GM12878 (cell line): ENCODE data around the gene LTK. TPM values are rescaled to one million over a fixed set of nuclear protein-coding genes. Genes with fewer than 3 reads are reported as not detected.
A peak's percentile ranks its signal among the peaks of the same experiment; 100 is the strongest.

Experiments
- ATAC-seq: fragments of 200-7000 bp; cut with Tn5 transposase; 3 replicates; pipeline ENCODE4 v1.9.1; 2020; ENCODE audit warnings: mild to moderate bottlenecking, moderate library complexity
- BruUV-seq: library from RNA; stranded (reverse); fragments of 400-500 nt; replicated peaks from 2 replicates; lab custom pipeline; 2021; lab: Mats Ljungman, UMichigan
- CTCF ChIA-PET: fragments of 300-600 bp; sonication (Branson Sonifier 250); formaldehyde crosslinking; extraction: SDS; loops from one replicate; lab custom pipeline; 2021; ENCODE audit warnings: inconsistent platforms; lab: Yijun Ruan, JAX
- POLR2A ChIA-PET: fragments of 350-600 bp; formaldehyde crosslinking; extraction: SDS; loops from one replicate; lab custom pipeline; 2021; ENCODE audit warnings: inconsistent platforms; lab: Charles Lee
- RAD21 ChIA-PET: fragments of 300-600 bp; sonication (Branson Sonifier 250); formaldehyde crosslinking; loops from one replicate; lab custom pipeline; 2023; ENCODE audit warnings: antibody characterized with exemption; ENCODE audit not compliant: unreplicated experiment; lab: Charles Lee
- SMC1A ChIA-PET: fragments of 300-600 bp; sonication (Branson Sonifier 250); formaldehyde crosslinking; loops from one replicate; lab custom pipeline; 2023; ENCODE audit not compliant: unreplicated experiment, uncharacterized antibody; lab: Charles Lee
- DNase-seq: peaks from one replicate; pipeline ENCODE4 v3.0.0-alpha.2; 2011; ENCODE audit warnings: low read depth, low spot score
- FAIRE-seq: peaks from 3 replicates; lab custom pipeline; 2011; peaks lifted over from hg19 to GRCh38; lab: Jason Lieb, UNC
- H2AFZ ChIP-seq: 2 replicates; pipeline ENCODE4 v1.6.0; 2011; ENCODE audit warnings: low read depth, low read length, control low read depth; ENCODE audit not compliant: control insufficient read depth
- H3K27ac ChIP-seq: 2 replicates; pipeline ENCODE4 v1.5.1; 2011; ENCODE audit warnings: control low read depth; ENCODE audit not compliant: control insufficient read depth, insufficient read depth
- H3K27me3 ChIP-seq, 2 experiments: replicated peaks in 1 of 2; 2 replicates each; pipeline versions ENCODE4 v1.6.0 to v1.6.1; 2011; ENCODE audit warnings: low read length in 1 of 2; ENCODE audit not compliant: control insufficient read depth in 2 of 2, insufficient read depth in 2 of 2
- H3K36me3 ChIP-seq, 2 experiments: 2 replicates each; pipeline ENCODE4 v1.5.1; 2011; ENCODE audit warnings: low read length in 1 of 2; ENCODE audit not compliant: control insufficient read depth in 2 of 2, insufficient read depth in 2 of 2
- H3K4me1 ChIP-seq: 2 replicates; pipeline ENCODE4 v1.6.1; 2011; ENCODE audit warnings: mild to moderate bottlenecking, low read length, moderate library complexity, mixed read lengths; ENCODE audit not compliant: control insufficient read depth, insufficient read depth
- H3K4me2 ChIP-seq: 2 replicates; pipeline ENCODE4 v1.6.0; 2011; ENCODE audit warnings: control low read depth; ENCODE audit not compliant: control insufficient read depth, insufficient read depth
- H3K4me3 ChIP-seq: fragments of 200-600 bp; sonication (generic); 2 replicates; pipeline ENCODE4 v1.5.1; 2016
- H3K79me2 ChIP-seq: 2 replicates; pipeline ENCODE4 v1.6.0; 2011; ENCODE audit warnings: low read length; ENCODE audit not compliant: control insufficient read depth, insufficient read depth
- H3K9ac ChIP-seq: 2 replicates; pipeline ENCODE4 v1.8.0; 2011; ENCODE audit warnings: low read length, control low read depth, mixed read lengths; ENCODE audit not compliant: control insufficient read depth, insufficient read depth
- H3K9me3 ChIP-seq: replicated peaks from 3 replicates; pipeline ENCODE4 v1.5.1; 2011; ENCODE audit warnings: mild to moderate bottlenecking, low read length; ENCODE audit not compliant: control insufficient read depth, insufficient read depth
- H4K20me1 ChIP-seq: 2 replicates; pipeline ENCODE4 v1.6.0; 2011; ENCODE audit not compliant: control insufficient read depth, insufficient read depth
- CBX5 ChIP-seq: sonication (generic); IDR thresholded peaks from 2 replicates; pipeline ENCODE4 v1.6.1; 2016; ENCODE audit warnings: low read depth, moderate library complexity, mild to moderate bottlenecking, inconsistent platforms
- EP300 ChIP-seq, 2 experiments: fragments of 150-350 bp in 1 of 2; IDR thresholded peaks; 2 replicates each; pipeline ENCODE4 v1.6.1; 2011 to 2012; ENCODE audit warnings: low read depth in 2 of 2, low read length in 2 of 2, borderline replicate concordance in 1 of 2, improper control_type of control experiment in 1 of 2, inconsistent platforms in 1 of 2; ENCODE audit not compliant: control insufficient read depth in 1 of 2
- IRF4 ChIP-seq: IDR thresholded peaks from 2 replicates; pipeline ENCODE4 v1.6.1; 2011; ENCODE audit warnings: low read depth, low read length
- MEF2A ChIP-seq: IDR thresholded peaks from 2 replicates; pipeline ENCODE4 v1.6.1; 2011; ENCODE audit warnings: low read depth, mild to moderate bottlenecking, low read length, moderate library complexity; ENCODE audit not compliant: insufficient read depth
- MXI1 ChIP-seq: fragments of 150-350 bp; IDR thresholded peaks from 2 replicates; pipeline ENCODE4 v1.6.1; 2011; ENCODE audit warnings: low read depth, mild to moderate bottlenecking, inconsistent platforms, low read length, improper control_type of control experiment
- RAD51 ChIP-seq: fragments of 450-650 bp; IDR thresholded peaks from 2 replicates; pipeline ENCODE4 v1.6.1; 2016; ENCODE audit warnings: moderate library complexity, mild to moderate bottlenecking, inconsistent platforms
- RBBP5 ChIP-seq: fragments of 200-600 bp; sonication (generic); conservative IDR thresholded peaks from 2 replicates; pipeline ENCODE4 v1.6.1; 2016
- RELA ChIP-seq: fragments of 450-650 bp; IDR thresholded peaks from 2 replicates; pipeline ENCODE4 v1.8.0; 2014; ENCODE audit warnings: borderline replicate concordance; ENCODE audit not compliant: partially characterized antibody
- REST ChIP-seq: IDR thresholded peaks from 2 replicates; pipeline ENCODE4 v1.6.1; 2012; ENCODE audit warnings: mild to moderate bottlenecking, low read depth, low read length
- SREBF1 ChIP-seq: IDR thresholded peaks from 2 replicates; pipeline ENCODE4 v1.6.1; 2012; ENCODE audit warnings: mild to moderate bottlenecking, low read length
- SREBF2 ChIP-seq: IDR thresholded peaks from 2 replicates; pipeline ENCODE4 v1.6.1; 2012; ENCODE audit warnings: mild to moderate bottlenecking, low read length
- TAF1 ChIP-seq: IDR thresholded peaks from 2 replicates; pipeline ENCODE4 v1.6.1; 2011; ENCODE audit warnings: mild to moderate bottlenecking, low read depth, low read length, borderline replicate concordance
- ZNF384 ChIP-seq: IDR thresholded peaks from 2 replicates; pipeline ENCODE4 v1.6.1; 2012; ENCODE audit warnings: low read depth, mild to moderate bottlenecking, low read length, improper control_type of control experiment, borderline replicate concordance
- ZNF592 ChIP-seq: fragments of 450-650 bp; IDR thresholded peaks from 2 replicates; pipeline ENCODE4 v1.6.1; 2017; ENCODE audit warnings: mild to moderate bottlenecking, moderate library complexity
- ZZZ3 ChIP-seq: IDR thresholded peaks from 2 replicates; pipeline ENCODE4 v1.6.1; 2011; ENCODE audit warnings: low read depth; ENCODE audit not compliant: control insufficient read depth, insufficient read length
- WGBS: methylation state at CpG from one replicate; pipeline ENCODE4 v1.1.6; 2016; ENCODE audit warnings: low lambda C conversion rate; ENCODE audit not compliant: insufficient replicate concordance, insufficient coverage; ENCODE audit errors: missing lambda C conversion rate; 5-methylcytosine and 5-hydroxymethylcytosine counted together
- in situ Hi-C: fragments of 300-500 bp; cut with MboI; formaldehyde crosslinking; loops from 9 replicates; pipeline ENCODE4 v1.14.3; 2018; ENCODE audit warnings: mixed read lengths
- intact Hi-C: fragments of 100-400 bp; cut with micrococcal nuclease; formaldehyde crosslinking; loops from one replicate; pipeline ENCODE4 v1.14.2; 2022; ENCODE audit not compliant: unreplicated experiment
- polyA plus RNA-seq, 11 experiments: library from polyadenylated mRNA; depleted of rRNA in 4 of 11; unstranded in 6 of 11; stranded (reverse) in 5 of 11; fragments of >200 nt; fragmentation: Nextera tagmentation in 4 of 11; fragmentation: Illumina TruSeq in 1 of 11; extraction: Ambion mirVana in 4 of 11; extraction: Trizol in 1 of 11; gene quantifications; 1 replicate in 1 of 11; 2 replicates in 10 of 11; pipeline versions ENCODE4 v1.2.1 to v1.2.3, GENCODE V29; 2011 to 2016; ENCODE audit warnings: inconsistent platforms in 2 of 11, missing spikeins in 2 of 11, low read depth in 1 of 11
- total RNA-seq, 4 experiments: library from RNA; depleted of rRNA in 3 of 4; stranded (reverse); fragments of >200 nt in 3 of 4; fragmentation: Illumina TruSeq in 1 of 4; extraction: Trizol in 1 of 4; gene quantifications; 2 replicates each; pipeline versions ENCODE4 v1.2.1 to v1.2.3, GENCODE V29; 2013 to 2021
- TF ChIP-seq, protein P1 (sequence below): fragments of 450-650 bp; IDR thresholded peaks from 2 replicates; pipeline ENCODE4 v1.6.1; 2017; ENCODE audit warnings: borderline replicate concordance

Gene LTK
- total and polyA plus RNA-seq, 10 of the 15 experiments (the other 5 are each of a cell fraction or from before 2014, with no cell fraction given) = 0.07 to 0.80 (median 0.20) TPM; not detected in 1

DNA sequence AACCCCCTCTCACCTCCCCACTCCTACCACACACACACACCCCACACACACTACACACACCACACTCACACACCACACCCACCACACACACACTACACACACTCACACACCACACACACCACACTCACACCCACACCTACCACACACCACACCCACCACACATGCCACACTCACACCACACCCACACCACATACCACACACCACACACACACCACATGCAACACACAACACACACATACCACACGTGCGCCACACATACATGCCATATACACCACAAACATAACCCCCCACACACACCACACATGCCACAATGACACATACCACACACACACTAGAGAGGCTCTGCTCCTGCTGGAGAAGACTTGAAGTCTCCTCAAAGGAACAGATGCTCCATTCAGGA lies 25.8 kb downstream of the LTK start:
- RAD21 ChIA-PET = no interaction called here
- Histone ChIP-seq H3K27ac (no peak overlapping the region), H3K4me2 (no peak overlapping the region), H3K9me3 (no peaks in the 10 kb centered on the region), H3K27me3 (no peaks in the 10 kb centered on the region), H3K4me1 (peaks cover 27% of the 10 kb centered on the region), H2AFZ (no peak overlapping the region), H4K20me1 (no peaks in the 10 kb centered on the region), H3K36me3 (no peaks in the 10 kb centered on the region), H3K9ac (no peak overlapping the region), H3K4me3 (no peak overlapping the region), H3K79me2 (no peaks in the 10 kb centered on the region)
- BruUV-seq = no TSS peak
- CTCF ChIA-PET = no interaction called here
- in situ Hi-C loops = no loop called here
- DNase-seq (no peak), ATAC-seq (no peak), FAIRE-seq (peak; percentile 78)
- intact Hi-C loops = no loop called here
- POLR2A ChIA-PET = no interaction called here
- SMC1A ChIA-PET = interaction anchor here (0.6 kb wide), 1 partner anchor 83 kb away, joined by 3 read pairs; no protein-coding TSS in a partner anchor
- WGBS = 95% methylated on average over 2 of the region's 2 CpGs
- TF ChIP-seq IRF4 = 0 out of 2 replicates have a peak, but pooled peaks have one; percentile 9
- TF ChIP-seq, protein P1, sequence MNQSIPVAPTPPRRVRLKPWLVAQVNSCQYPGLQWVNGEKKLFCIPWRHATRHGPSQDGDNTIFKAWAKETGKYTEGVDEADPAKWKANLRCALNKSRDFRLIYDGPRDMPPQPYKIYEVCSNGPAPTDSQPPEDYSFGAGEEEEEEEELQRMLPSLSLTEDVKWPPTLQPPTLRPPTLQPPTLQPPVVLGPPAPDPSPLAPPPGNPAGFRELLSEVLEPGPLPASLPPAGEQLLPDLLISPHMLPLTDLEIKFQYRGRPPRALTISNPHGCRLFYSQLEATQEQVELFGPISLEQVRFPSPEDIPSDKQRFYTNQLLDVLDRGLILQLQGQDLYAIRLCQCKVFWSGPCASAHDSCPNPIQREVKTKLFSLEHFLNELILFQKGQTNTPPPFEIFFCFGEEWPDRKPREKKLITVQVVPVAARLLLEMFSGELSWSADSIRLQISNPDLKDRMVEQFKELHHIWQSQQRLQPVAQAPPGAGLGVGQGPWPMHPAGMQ = peak; percentile 88
- no peak for TF ChIP-seq MXI1
- no peak for TF ChIP-seq SREBF1
- no peak for TF ChIP-seq RAD51
- 0 out of 4 replicates have a peak, but pooled peaks of 1 of the 2 experiments have one; percentile 14 for TF ChIP-seq EP300 (IDR thresholded peaks at IDR 0.05; ENCODE audit: borderline replicate concordance in 1 of 2, control insufficient read depth in 1 of 2, low read depth in 2 of 2, low read length in 2 of 2)
- no peak for TF ChIP-seq CBX5
- no peak for TF ChIP-seq ZZZ3
- TF ChIP-seq REST = no peak
- no peak for TF ChIP-seq ZNF592
- TF ChIP-seq ZNF384 = no peak
- TF ChIP-seq TAF1 = no peak
- TF ChIP-seq RBBP5 = no peak
- no peak for TF ChIP-seq MEF2A
- TF ChIP-seq SREBF2 = no peak
- TF ChIP-seq RELA = no peak
